H1 (cell line): ENCODE results near the gene RPGR.

Source experiments
- CTCF ChIP-seq, 3 experiments: IDR thresholded peaks; 1 replicate in 2 of 3; 2 replicates in 1 of 3; pipeline versions ENCODE4 v1.5.1 to v1.6.1; 2011; ENCODE audit warnings: low read length in 3 of 3, mild to moderate bottlenecking in 3 of 3, inconsistent platforms in 2 of 3, low read depth in 1 of 3, moderate library complexity in 1 of 3; ENCODE audit not compliant: insufficient read depth in 1 of 3; ENCODE audit errors: control extremely low read depth in 1 of 3
- POLR2A ChIP-seq, 2 experiments: IDR thresholded peaks; 1 replicate in 1 of 2; 2 replicates in 1 of 2; pipeline ENCODE4 v1.6.1; 2011; ENCODE audit warnings: low read depth in 2 of 2, low read length in 2 of 2, mild to moderate bottlenecking in 2 of 2; ENCODE audit errors: control extremely low read depth in 1 of 2
- SP1 ChIP-seq: IDR thresholded peaks from 2 replicates; pipeline ENCODE4 v1.6.1; 2011; ENCODE audit warnings: low read depth, low read length
- SUZ12 ChIP-seq: fragments of 200-600 bp; sonication (generic); IDR thresholded peaks from 2 replicates; pipeline ENCODE4 v1.6.1; 2012; ENCODE audit warnings: mild to moderate bottlenecking, inconsistent platforms, low read length, moderate library complexity, mixed read lengths
- YY1 ChIP-seq: IDR thresholded peaks from 2 replicates; pipeline ENCODE4 v1.6.1; 2011; ENCODE audit warnings: low read depth, mild to moderate bottlenecking, low read length

- TF ChIP-seq CTCF (IDR thresholded peaks at IDR 0.05; ENCODE audit: control extremely low read depth in 1 of 3, insufficient read depth in 1 of 3, low read depth in 1 of 3, low read length in 3 of 3) (no peak), SP1 (no peak), SUZ12 (no peak), YY1 (no peak), POLR2A (IDR thresholded peaks at IDR 0.05; ENCODE audit: control extremely low read depth in 1 of 2, low read depth in 2 of 2, low read length in 2 of 2) (no peak)
Measured at GRCh38 chrX:38376747-38377146, 49.4 kb upstream of the RPGR start.
